Measurements from ENCODE around the gene CSH1. TPM values are rescaled to one million over a fixed set of nuclear protein-coding genes. Genes with fewer than 3 reads are reported as not detected.

Gene CSH1
- total and polyA plus RNA-seq, 7 donors = not detected

- H3K4me3 ChIP-seq = no peak overlapping the region
- TF ChIP-seq, protein P1, sequence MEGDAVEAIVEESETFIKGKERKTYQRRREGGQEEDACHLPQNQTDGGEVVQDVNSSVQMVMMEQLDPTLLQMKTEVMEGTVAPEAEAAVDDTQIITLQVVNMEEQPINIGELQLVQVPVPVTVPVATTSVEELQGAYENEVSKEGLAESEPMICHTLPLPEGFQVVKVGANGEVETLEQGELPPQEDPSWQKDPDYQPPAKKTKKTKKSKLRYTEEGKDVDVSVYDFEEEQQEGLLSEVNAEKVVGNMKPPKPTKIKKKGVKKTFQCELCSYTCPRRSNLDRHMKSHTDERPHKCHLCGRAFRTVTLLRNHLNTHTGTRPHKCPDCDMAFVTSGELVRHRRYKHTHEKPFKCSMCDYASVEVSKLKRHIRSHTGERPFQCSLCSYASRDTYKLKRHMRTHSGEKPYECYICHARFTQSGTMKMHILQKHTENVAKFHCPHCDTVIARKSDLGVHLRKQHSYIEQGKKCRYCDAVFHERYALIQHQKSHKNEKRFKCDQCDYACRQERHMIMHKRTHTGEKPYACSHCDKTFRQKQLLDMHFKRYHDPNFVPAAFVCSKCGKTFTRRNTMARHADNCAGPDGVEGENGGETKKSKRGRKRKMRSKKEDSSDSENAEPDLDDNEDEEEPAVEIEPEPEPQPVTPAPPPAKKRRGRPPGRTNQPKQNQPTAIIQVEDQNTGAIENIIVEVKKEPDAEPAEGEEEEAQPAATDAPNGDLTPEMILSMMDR (IDR thresholded peaks at IDR 0.05) = no peak
- ATAC-seq (no peak), DNase-seq (no peak)
- intact Hi-C loops (cut with DNase I) = loop anchor here in 1 of 2 donors (5.0 kb wide), 1 partner anchor 64 kb away; the partner anchor contains the start of gene PRR29
- H3K27me3 ChIP-seq (ENCODE audit: insufficient read depth in 3 of 3, low read length in 2 of 3) = no peaks in the 10 kb centered on the region
- no peaks in the 10 kb centered on the region for H3K36me3 ChIP-seq (ENCODE audit: insufficient read depth in 1 of 2, low read depth in 1 of 2)
- H3K4me1 ChIP-seq = peaks cover 7% of the 10 kb centered on the region
- no peak overlapping the region for H3K27ac ChIP-seq
- no peaks in the 10 kb centered on the region for H3K9me3 ChIP-seq
- WGBS, 3 donors = 67 to 76% (median 69%) methylated on average over 8 of the region's 8 CpGs
These were observed 37.2 kb upstream of the CSH1 start for GRCh38 chr17:63933598-63933997.

GRCh38 chr17:63932721-63933120 lies 36.3 kb upstream of the CSH1 start:
- DNase-seq (no peak), ATAC-seq (no peak)
- Histone ChIP-seq H3K4me1 (peaks cover 7% of the 10 kb centered on the region), H3K36me3 (ENCODE audit: insufficient read depth in 1 of 2, low read depth in 1 of 2) (no peaks in the 10 kb centered on the region), H3K4me3 (no peak overlapping the region), H3K27me3 (ENCODE audit: insufficient read depth in 3 of 3, low read length in 2 of 3) (no peaks in the 10 kb centered on the region), H3K27ac (no peak overlapping the region), H3K9me3 (no peaks in the 10 kb centered on the region)
- TF ChIP-seq, protein P1 (IDR thresholded peaks at IDR 0.05) = no peak
- WGBS, 3 donors = 92 to 95% (median 94%) methylated on average over 4 of the region's 4 CpGs
- intact Hi-C loops (cut with DNase I) = loop anchor here in 1 of 2 donors (5.0 kb wide), 1 partner anchor 65 kb away; the partner anchor contains the start of gene PRR29

- H3K4me3 ChIP-seq = peak within 1 kb of the TSS; percentile 32
- H3K27ac ChIP-seq = peak within 1 kb of the TSS; percentile 38
- DNase-seq = peak in 1 of 2 donors; percentile 56
- peaks cover 7% of the 10 kb centered on the region for H3K4me1 ChIP-seq
- ATAC-seq = peak in 1 of 4 donors; percentile 2
- H3K27me3 ChIP-seq (ENCODE audit: insufficient read depth in 3 of 3, low read length in 2 of 3) = no peaks in the 10 kb centered on the region
- intact Hi-C loops (cut with DNase I) = loop anchor here in 1 of 2 donors (5.0 kb wide), 1 partner anchor 65 kb away; the partner anchor contains the start of gene PRR29
- TF ChIP-seq, protein P1 (IDR thresholded peaks at IDR 0.05) = no peak
- WGBS, 3 donors = 53 to 67% (median 66%) methylated on average over 15 to 19 of the region's 19 CpGs
- H3K9me3 ChIP-seq = no peaks in the 10 kb centered on the region
- no peaks in the 10 kb centered on the region for H3K36me3 ChIP-seq (ENCODE audit: insufficient read depth in 1 of 2, low read depth in 1 of 2)
These were observed 35.7 kb upstream of the CSH1 start, which contains the start of gene CD79B for GRCh38 chr17:63931981-63932561. TSS of gene CD79B (minus strand) at chr17:63932331. CDS start at chr17:63932261, 70 bp downstream.

GRCh38 chr17:63930951-63931575 lies 34.7 kb upstream of the CSH1 start:
- Histone ChIP-seq H3K4me3 (peak overlapping the region; percentile 32), H3K27ac (peak overlapping the region; percentile 38)
- intact Hi-C loops (cut with DNase I) = loop anchor here in 1 of 2 donors (5.0 kb wide), 1 partner anchor 66 kb away; the partner anchor contains the start of gene PRR29

More at GRCh38 chr17:63930951-63931575, 34.7 kb upstream of the CSH1 start:
- H3K36me3 ChIP-seq (ENCODE audit: insufficient read depth in 1 of 2, low read depth in 1 of 2) = no peaks in the 10 kb centered on the region
- ATAC-seq (peak; percentile 20 to 31 (median 24)), DNase-seq (peak; percentile 71 to 83)
- TF ChIP-seq, protein P1 (IDR thresholded peaks at IDR 0.05) = no peak
- peaks cover 7% of the 10 kb centered on the region for H3K4me1 ChIP-seq
- H3K27me3 ChIP-seq (ENCODE audit: insufficient read depth in 3 of 3, low read length in 2 of 3) = no peaks in the 10 kb centered on the region
- no peaks in the 10 kb centered on the region for H3K9me3 ChIP-seq
- WGBS, 3 donors = 52 to 66% (median 57%) methylated on average over 14 to 16 of the region's 16 CpGs

Data from psoas muscle (tissue), 8 donors.